ENCODE measurements around the gene KCNQ1. TPM values are rescaled to one million over a fixed set of nuclear protein-coding genes. Genes with fewer than 3 reads are reported as not detected.

The KCNQ1 gene
- total and polyA plus RNA-seq, 2 experiments from 2014 or later: 0.45 to 0.87 TPM

DNA sequence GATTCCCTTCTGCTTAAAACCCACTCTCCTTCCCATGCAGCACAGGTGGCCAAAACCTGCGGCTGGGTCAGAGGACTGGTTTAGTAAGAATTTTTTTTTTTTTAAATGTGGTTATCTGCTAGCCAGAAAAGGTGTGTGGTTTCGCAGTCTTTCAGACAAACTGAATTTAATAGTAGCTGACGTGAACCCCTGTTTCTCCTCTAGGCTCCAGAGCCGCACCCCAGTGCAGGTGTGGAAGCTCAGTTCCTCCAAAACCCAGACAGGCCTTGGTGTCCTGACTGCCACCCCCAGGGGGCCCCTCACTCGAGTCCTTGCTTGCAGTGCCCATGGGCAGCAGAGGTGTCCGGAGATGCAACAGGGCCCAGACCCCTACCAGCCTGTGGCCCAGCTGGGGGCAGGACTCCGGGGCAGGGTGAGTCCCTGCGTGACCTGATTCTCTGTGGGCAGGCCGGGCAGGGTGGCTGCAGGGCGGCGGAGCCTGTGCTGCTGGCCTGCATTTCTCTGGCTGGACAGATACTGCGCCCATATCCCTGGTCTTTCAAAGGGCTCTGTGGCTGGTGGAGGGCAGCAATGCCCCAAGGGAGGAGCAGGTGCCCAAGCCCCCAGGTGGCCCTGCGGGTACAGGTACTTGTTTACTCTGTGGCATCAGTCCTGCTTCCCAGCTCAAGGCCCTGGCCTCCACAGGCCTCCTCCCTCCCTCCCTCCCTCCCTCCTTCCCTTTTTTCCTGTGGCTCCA is 15.2 kb downstream of the KCNQ1 start (continued):
- TF ChIP-seq, protein P1, sequence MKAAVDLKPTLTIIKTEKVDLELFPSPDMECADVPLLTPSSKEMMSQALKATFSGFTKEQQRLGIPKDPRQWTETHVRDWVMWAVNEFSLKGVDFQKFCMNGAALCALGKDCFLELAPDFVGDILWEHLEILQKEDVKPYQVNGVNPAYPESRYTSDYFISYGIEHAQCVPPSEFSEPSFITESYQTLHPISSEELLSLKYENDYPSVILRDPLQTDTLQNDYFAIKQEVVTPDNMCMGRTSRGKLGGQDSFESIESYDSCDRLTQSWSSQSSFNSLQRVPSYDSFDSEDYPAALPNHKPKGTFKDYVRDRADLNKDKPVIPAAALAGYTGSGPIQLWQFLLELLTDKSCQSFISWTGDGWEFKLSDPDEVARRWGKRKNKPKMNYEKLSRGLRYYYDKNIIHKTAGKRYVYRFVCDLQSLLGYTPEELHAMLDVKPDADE (IDR thresholded peaks at IDR 0.05): no peak
- no peak for TF ChIP-seq EZH2 (IDR thresholded peaks at IDR 0.05; ENCODE audit: low read depth, unreplicated experiment)
- no peak for TF ChIP-seq POLR2AphosphoS5 (IDR thresholded peaks at IDR 0.05; ENCODE audit: low read depth)

DNA sequence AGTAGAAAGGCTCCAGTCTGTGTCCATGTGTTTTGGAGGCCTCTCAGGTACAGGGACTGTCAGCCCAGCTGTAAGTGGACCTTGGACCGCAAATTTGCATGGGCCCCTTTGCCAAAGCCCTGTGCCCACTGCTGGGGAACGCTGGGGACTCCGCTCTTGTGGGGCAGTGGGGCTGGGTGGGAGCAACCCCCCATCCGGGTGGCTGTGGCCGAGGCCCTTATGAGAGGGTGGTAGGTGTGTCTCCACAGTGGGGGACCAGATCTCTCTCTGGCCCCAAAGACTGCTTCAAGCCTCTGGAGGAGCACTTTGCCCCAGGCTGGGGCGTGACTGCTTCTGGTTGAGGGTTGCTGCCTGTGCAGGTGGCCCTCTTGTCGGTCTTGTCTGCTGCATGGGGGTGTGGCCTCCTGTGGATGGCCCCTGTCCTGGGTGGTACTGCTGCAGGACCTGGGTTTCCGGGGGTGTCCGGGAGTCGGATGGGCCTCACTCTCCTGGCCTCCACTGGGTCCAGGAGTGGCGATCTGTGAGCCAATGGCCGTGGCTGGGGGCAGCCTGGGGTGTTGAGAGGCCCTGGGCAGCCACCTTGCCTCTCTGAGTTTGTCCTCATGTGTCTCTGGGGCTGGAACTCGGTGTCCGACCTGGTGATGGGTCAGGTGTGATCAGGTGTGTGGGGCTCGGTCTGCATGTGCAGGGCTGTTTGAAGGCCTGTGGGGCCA is 15.9 kb downstream of the KCNQ1 start:
- Histone ChIP-seq H3K27ac (ENCODE audit: low read depth) (no peak overlapping the region), H3F3A (replicated peaks; ENCODE audit: low read depth) (no peaks in the 10 kb centered on the region), H3K36me3 (ENCODE audit: insufficient read depth) (no peaks in the 10 kb centered on the region), H3K4me2 (no peak overlapping the region), H2AFZ (no peak overlapping the region), H4K20me1 (replicated peaks; ENCODE audit: insufficient read depth) (no peaks in the 10 kb centered on the region), H3K9me2 (ENCODE audit: insufficient read depth) (no peaks in the 10 kb centered on the region), H3K4me1 (ENCODE audit: insufficient read depth) (no peaks in the 10 kb centered on the region), H3K4me3 (no peak overlapping the region), H3K79me2 (replicated peaks; ENCODE audit: insufficient read depth) (no peaks in the 10 kb centered on the region), H3K27me3 (ENCODE audit: insufficient read depth) (peaks cover 16% of the 10 kb centered on the region; the same call in 1 of the 2 replicates)
- no peaks in the 10 kb centered on the region for H3K9me3 Mint-ChIP-seq
- no peaks in the 10 kb centered on the region for H3K4me1 Mint-ChIP-seq
- DNase-seq (ENCODE audit: low spot score) (no peak), ATAC-seq (no peak)
- TF ChIP-seq JUNB (IDR thresholded peaks at IDR 0.05; ENCODE audit: unreplicated experiment): no peak
- TF ChIP-seq, protein P1 (IDR thresholded peaks at IDR 0.05): no peak
- TF ChIP-seq, protein P2, sequence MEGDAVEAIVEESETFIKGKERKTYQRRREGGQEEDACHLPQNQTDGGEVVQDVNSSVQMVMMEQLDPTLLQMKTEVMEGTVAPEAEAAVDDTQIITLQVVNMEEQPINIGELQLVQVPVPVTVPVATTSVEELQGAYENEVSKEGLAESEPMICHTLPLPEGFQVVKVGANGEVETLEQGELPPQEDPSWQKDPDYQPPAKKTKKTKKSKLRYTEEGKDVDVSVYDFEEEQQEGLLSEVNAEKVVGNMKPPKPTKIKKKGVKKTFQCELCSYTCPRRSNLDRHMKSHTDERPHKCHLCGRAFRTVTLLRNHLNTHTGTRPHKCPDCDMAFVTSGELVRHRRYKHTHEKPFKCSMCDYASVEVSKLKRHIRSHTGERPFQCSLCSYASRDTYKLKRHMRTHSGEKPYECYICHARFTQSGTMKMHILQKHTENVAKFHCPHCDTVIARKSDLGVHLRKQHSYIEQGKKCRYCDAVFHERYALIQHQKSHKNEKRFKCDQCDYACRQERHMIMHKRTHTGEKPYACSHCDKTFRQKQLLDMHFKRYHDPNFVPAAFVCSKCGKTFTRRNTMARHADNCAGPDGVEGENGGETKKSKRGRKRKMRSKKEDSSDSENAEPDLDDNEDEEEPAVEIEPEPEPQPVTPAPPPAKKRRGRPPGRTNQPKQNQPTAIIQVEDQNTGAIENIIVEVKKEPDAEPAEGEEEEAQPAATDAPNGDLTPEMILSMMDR (conservative IDR thresholded peaks at IDR 0.05; ENCODE audit: low read depth in 2 of 2): no peak
- no peak for TF ChIP-seq EZH2phosphoT487 (IDR thresholded peaks at IDR 0.05; ENCODE audit: unreplicated experiment)
- no peak for TF ChIP-seq NANOG (IDR thresholded peaks at IDR 0.05; ENCODE audit: borderline replicate concordance)
- no peak for TF ChIP-seq CREB1 (CRISPR knock-in tag; IDR thresholded peaks at IDR 0.05; ENCODE audit: low read depth)
- TF ChIP-seq ZNF114 (CRISPR knock-in tag; IDR thresholded peaks at IDR 0.05): no peak
- TF ChIP-seq STAT1 (IDR thresholded peaks at IDR 0.05; ENCODE audit: unreplicated experiment): no peak
- TF ChIP-seq ZNF331 (CRISPR knock-in tag; IDR thresholded peaks at IDR 0.05; ENCODE audit: low read depth): no peak
- TF ChIP-seq, protein P3, sequence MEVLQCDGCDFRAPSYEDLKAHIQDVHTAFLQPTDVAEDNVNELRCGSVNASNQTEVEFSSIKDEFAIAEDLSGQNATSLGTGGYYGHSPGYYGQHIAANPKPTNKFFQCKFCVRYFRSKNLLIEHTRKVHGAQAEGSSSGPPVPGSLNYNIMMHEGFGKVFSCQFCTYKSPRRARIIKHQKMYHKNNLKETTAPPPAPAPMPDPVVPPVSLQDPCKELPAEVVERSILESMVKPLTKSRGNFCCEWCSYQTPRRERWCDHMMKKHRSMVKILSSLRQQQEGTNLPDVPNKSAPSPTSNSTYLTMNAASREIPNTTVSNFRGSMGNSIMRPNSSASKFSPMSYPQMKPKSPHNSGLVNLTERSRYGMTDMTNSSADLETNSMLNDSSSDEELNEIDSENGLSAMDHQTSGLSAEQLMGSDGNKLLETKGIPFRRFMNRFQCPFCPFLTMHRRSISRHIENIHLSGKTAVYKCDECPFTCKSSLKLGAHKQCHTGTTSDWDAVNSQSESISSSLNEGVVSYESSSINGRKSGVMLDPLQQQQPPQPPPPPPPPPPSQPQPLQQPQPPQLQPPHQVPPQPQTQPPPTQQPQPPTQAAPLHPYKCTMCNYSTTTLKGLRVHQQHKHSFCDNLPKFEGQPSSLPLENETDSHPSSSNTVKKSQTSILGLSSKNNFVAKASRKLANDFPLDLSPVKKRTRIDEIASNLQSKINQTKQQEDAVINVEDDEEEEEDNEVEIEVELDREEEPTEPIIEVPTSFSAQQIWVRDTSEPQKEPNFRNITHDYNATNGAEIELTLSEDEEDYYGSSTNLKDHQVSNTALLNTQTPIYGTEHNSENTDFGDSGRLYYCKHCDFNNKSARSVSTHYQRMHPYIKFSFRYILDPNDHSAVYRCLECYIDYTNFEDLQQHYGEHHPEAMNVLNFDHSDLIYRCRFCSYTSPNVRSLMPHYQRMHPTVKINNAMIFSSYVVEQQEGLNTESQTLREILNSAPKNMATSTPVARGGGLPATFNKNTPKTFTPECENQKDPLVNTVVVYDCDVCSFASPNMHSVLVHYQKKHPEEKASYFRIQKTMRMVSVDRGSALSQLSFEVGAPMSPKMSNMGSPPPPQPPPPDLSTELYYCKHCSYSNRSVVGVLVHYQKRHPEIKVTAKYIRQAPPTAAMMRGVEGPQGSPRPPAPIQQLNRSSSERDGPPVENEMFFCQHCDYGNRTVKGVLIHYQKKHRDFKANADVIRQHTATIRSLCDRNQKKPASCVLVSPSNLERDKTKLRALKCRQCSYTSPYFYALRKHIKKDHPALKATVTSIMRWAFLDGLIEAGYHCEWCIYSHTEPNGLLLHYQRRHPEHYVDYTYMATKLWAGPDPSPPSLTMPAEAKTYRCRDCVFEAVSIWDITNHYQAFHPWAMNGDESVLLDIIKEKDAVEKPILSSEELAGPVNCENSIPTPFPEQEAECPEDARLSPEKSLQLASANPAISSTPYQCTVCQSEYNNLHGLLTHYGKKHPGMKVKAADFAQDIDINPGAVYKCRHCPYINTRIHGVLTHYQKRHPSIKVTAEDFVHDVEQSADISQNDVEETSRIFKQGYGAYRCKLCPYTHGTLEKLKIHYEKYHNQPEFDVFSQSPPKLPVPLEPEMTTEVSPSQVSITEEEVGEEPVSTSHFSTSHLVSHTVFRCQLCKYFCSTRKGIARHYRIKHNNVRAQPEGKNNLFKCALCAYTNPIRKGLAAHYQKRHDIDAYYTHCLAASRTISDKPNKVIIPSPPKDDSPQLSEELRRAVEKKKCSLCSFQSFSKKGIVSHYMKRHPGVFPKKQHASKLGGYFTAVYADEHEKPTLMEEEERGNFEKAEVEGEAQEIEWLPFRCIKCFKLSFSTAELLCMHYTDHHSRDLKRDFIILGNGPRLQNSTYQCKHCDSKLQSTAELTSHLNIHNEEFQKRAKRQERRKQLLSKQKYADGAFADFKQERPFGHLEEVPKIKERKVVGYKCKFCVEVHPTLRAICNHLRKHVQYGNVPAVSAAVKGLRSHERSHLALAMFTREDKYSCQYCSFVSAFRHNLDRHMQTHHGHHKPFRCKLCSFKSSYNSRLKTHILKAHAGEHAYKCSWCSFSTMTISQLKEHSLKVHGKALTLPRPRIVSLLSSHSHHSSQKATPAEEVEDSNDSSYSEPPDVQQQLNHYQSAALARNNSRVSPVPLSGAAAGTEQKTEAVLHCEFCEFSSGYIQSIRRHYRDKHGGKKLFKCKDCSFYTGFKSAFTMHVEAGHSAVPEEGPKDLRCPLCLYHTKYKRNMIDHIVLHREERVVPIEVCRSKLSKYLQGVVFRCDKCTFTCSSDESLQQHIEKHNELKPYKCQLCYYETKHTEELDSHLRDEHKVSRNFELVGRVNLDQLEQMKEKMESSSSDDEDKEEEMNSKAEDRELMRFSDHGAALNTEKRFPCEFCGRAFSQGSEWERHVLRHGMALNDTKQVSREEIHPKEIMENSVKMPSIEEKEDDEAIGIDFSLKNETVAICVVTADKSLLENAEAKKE (CRISPR knock-in tag; IDR thresholded peaks at IDR 0.05): no peak
- no peak for TF ChIP-seq POLR2AphosphoS5 (IDR thresholded peaks at IDR 0.05; ENCODE audit: low read depth)
- no peak for TF ChIP-seq EZH2 (IDR thresholded peaks at IDR 0.05; ENCODE audit: low read depth, unreplicated experiment)
- no peak overlapping the region for H3K27ac Mint-ChIP-seq
- H3K4me3 Mint-ChIP-seq: no peak overlapping the region
- no peaks in the 10 kb centered on the region for H3K36me3 Mint-ChIP-seq (ENCODE audit: low read depth)
- peaks cover 29% of the 10 kb centered on the region for H3K27me3 Mint-ChIP-seq (ENCODE audit: insufficient read depth, low read depth, poor library complexity)

All from GM23338 (cell line).